Hematopoietic multipotent progenitor cell treated with erythropoietin and hydrocortisone succinate and interleukin-3 and kit ligand, for 6 days (in vitro differentiated cells): Measurements from ENCODE around the gene HABP4.

ENCODE experiments used
- DNase-seq: peaks from one replicate; pipeline ENCODE4 v3.0.0-alpha.2; 2015

HABP4 gene

GRCh38 chr9:96480736-96481135, 30.8 kb downstream of the HABP4 start:
- no peak for DNase-seq

GRCh38 chr9:96482476-96482875, 32.5 kb downstream of the HABP4 start:
- no peak for DNase-seq

GRCh38 chr9:96483197-96483596, 33.2 kb downstream of the HABP4 start:
- DNase-seq, result no peak

- no peak for DNase-seq
Observed at GRCh38 chr9:96483733-96484390, 33.9 kb downstream of the HABP4 start.

GRCh38 chr9:96484521-96484931, 34.6 kb downstream of the HABP4 start:
- DNase-seq, result no peak

- DNase-seq, result no peak
Observed at GRCh38 chr9:96485280-96485679, 35.3 kb downstream of the HABP4 start.

DNA sequence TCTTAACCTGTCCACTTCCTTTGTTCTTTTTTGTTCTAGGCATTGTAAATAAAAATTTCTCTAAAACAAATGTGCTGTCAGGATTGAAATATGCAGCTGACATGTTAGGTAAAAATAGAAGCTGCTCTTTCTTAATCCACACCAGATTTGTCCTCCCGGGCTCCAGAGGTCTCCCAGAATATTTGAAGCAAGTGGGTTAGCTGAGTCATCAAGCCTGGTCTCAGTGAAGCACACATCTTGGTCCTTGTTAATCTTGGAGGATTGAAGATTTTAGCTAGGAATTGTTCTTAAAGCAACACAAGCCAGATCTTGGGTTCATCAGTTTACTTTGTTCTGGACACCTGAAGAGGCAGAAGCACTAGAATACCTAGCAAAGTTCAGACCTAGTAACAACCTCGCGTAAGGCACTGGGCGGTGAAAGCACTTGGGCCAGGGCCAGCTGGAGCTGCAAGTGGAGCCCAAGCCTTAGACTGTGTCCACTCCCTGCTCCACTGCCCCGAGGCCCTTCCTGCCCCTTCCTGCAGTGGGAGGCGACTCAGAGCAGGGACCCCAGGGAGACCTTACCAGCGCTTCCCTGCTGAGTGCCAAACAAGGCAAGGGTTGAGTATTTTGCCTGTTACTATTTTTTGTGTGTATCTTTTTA, 36.5 kb downstream of the HABP4 start:
- no peak for DNase-seq

- DNase-seq, result no peak
Observed at GRCh38 chr9:96487029-96487396, 37.0 kb downstream of the HABP4 start.

GRCh38 chr9:96487949-96488348, 38.0 kb downstream of the HABP4 start:
- no peak for DNase-seq

DNA sequence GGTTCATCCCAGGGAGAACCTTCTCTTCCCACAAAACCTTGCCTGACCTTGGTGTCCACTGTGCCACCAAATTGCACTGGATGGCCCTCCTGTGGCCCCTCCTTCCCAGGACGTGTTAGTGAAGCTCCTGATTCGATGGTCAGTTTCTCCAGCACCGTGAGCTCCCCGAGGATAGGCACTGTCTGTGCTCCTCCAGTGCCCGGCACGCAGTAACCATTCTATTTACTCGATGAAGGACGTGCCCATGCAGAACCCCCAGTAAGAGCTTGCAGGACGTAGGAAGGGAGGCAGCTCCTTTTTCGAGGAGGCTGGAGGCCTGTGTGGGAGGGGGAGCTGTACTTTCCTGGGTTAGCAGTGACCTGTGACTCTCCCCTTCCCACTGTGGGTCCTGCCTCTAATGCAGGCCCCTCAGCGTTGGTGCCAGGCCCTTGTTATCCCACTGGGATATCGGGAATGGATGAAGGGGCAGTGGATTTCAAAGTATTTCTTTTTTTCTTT, 39.6 kb downstream of the HABP4 start:
- DNase-seq, result no peak

- no peak for DNase-seq
Observed at GRCh38 chr9:96490534-96491078, 40.6 kb downstream of the HABP4 start.

DNA sequence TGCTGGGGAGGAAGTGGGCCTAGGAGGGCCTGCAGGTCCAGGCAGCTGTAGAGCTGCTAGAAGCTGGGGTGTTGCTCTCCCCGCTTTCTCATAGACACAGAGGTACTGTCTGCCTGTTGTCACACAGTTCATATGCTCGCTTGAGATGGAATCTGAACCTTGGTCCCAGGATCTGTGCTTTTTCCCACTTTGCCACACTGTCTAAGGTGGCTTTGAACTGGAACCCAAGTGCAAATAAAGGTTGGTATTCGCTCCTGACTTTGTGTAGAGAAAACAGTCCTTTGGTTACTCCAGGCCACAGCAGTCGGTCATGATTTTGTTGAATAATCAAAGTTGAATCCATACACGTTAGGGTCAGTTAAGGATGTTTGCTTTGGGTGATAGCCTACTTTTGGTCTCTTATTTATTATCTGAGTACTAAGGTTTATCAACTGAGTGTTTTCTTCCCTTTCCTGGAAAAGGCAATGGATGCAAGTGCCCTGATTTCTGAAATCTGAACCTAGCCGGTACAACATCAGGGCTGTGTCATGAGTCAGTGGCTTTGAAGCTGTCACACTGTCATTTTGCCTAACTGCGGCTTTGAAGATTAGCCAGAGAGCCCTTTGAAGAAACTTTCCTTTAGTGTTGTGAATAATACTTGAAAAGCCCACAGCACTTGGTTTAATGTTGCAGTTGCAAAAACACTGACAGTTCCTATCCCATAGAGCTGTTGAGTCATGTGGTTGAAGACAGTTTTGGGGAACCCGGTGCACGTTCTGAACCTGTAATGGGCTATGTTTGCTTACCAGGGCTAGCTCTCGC, 41.3 kb downstream of the HABP4 start:
- DNase-seq, result no peak

DNA sequence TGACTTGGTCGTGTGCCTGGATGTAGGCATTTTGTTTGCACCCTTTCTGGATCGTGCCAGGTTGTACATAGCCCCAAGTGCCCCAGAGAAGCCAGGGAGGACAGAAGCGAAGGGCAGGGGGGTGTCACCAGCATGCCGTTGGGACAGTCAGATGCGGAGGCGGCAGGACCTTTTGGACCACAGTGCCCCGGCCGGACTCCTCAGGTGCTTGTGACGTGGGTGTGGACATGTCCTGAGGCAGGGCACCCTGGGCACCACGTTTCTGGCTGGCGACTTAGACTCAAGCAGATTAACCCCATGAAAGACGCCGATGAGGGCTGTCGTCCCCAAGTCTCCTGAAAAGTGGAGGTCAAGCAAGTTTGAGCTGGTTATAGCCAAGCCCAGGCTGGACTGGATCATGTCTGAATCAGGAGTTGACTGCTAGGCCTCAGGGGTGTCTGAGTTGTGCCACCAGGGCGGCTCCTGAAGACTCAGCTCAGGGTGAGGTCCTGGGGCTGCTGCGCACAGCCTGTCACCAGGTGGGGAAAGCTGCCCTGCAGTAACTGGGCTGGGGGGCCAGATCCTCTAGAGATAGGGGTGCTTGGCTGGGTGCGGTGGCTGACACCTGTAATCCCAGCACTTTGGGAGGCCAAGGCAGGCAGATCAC, 42.0 kb downstream of the HABP4 start:
- no peak for DNase-seq

DNA sequence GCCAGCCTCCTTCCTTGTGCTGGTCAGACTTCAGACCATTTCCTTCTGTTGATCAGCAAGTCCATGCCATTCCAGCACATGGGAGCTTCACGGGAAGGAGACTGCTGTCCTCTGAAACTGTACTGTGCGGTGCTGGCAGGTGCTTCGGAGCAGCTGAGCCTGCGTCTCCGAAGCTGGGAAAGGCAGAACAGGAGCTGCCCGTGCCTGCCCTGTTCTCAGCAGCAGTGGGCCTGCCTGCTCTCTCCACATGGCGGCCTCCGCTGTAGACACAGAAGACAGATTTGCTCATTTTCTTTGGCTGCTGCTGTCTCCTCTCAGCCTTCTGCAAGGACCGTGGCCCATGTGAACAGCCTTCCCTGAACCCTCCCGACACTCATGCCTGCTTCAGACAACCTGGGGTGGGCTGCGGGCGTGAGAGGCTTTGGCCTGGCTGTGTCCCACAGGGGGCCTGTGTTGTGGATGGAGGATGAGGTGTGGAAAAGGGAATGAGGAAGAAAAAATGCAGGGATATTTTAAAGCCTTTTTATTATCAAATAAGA, 43.1 kb downstream of the HABP4 start:
- DNase-seq, result no peak

- no peak for DNase-seq
Observed at GRCh38 chr9:96493757-96494156, 43.8 kb downstream of the HABP4 start.

- DNase-seq, result no peak
Observed at GRCh38 chr9:96494215-96494800, 44.3 kb downstream of the HABP4 start.

DNA sequence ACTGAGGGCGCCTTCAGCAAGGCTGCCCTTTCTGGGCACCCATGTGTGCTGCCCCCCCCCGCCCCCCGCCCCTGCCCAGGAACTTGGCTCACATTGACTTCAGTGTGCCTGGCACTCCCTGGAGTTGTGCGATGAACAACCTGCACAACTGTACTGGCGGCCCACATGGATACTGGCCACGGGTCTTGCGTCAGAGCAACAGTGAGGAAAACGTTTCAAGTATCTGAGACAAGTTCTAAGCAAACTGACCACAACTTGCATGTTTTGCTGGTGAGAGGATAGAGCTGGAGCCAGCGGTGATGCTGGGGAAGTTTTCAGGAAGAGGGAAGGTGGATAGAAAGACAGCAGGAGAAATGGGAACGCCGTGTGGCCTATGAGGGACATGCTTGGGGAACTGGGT, 45.4 kb downstream of the HABP4 start:
- DNase-seq, result no peak

- no peak for DNase-seq
Observed at GRCh38 chr9:96496368-96497116, 46.6 kb downstream of the HABP4 start.

DNA sequence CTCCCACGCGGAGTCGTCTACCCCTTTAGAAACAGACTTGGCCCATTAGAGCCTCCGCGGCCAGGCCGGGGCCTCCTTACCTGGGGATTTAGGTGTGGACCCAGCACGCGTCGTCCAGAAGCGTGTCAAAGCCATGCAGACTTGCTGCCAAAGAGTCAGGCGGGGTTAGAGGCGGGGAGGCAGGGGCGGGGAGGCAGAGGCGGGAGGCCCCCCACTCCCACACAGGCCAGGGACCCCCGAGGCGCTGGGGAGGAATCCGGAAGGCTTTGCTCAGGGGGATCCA, 47.1 kb downstream of the HABP4 start:
- DNase-seq, result no peak

GRCh38 chr9:96498796-96499195, 48.8 kb downstream of the HABP4 start:
- no peak for DNase-seq

- no peak for DNase-seq
Observed at GRCh38 chr9:96499257-96499656, 49.3 kb downstream of the HABP4 start.
